H1 (cell line): ENCODE measurements around the gene APLN. TPM values are rescaled to one million over a fixed set of nuclear protein-coding genes. Genes with fewer than 3 reads are reported as not detected.

Source experiments
- EP300 ChIP-seq, 2 experiments: IDR thresholded peaks; 1 replicate in 1 of 2; 2 replicates in 1 of 2; pipeline ENCODE4 v1.6.1; 2011 to 2012; ENCODE audit warnings: low read depth in 2 of 2, low read length in 2 of 2, mild to moderate bottlenecking in 2 of 2, borderline replicate concordance in 1 of 2, inconsistent platforms in 1 of 2, moderate library complexity in 1 of 2
- MAX ChIP-seq: IDR thresholded peaks from 2 replicates; pipeline ENCODE4 v1.6.1; 2012; ENCODE audit warnings: inconsistent platforms
- NRF1 ChIP-seq: IDR thresholded peaks from 2 replicates; pipeline ENCODE4 v1.6.1; 2011; ENCODE audit warnings: mild to moderate bottlenecking, low read depth, low read length, improper control_type of control experiment
- RFX5 ChIP-seq: IDR thresholded peaks from 2 replicates; pipeline ENCODE4 v1.6.1; 2011; ENCODE audit warnings: low read depth, low read length, improper control_type of control experiment, borderline replicate concordance
- SUZ12 ChIP-seq: fragments of 200-600 bp; sonication (generic); IDR thresholded peaks from 2 replicates; pipeline ENCODE4 v1.6.1; 2012; ENCODE audit warnings: mild to moderate bottlenecking, inconsistent platforms, low read length, moderate library complexity, mixed read lengths
- TEAD4 ChIP-seq: IDR thresholded peaks from 2 replicates; pipeline ENCODE4 v1.6.1; 2012; ENCODE audit warnings: low read depth, low read length, inconsistent platforms, mixed read lengths
- USF2 ChIP-seq: IDR thresholded peaks from 2 replicates; pipeline ENCODE4 v1.6.1; 2011; ENCODE audit warnings: low read length, improper control_type of control experiment
- polyA plus RNA-seq, 7 experiments: library from polyadenylated mRNA; depleted of rRNA in 3 of 7; stranded (reverse) in 5 of 7; unstranded in 2 of 7; fragments of >200 nt in 5 of 7; fragments of 200-250 nt in 2 of 7; gene quantifications; 1 replicate in 5 of 7; 2 replicates in 1 of 7; 4 replicates in 1 of 7; pipeline versions ENCODE4 v1.2.1 to v1.2.3, GENCODE V29; 2011 to 2013; ENCODE audit warnings: missing spikeins in 2 of 7, mixed read lengths in 2 of 7
- total RNA-seq: library from RNA; stranded (reverse); fragmentation: NEBNext Ultra II Directional; extraction: Animal tissue kit (Norgen Biotek cat#: 25700); gene quantifications from 2 replicates; pipeline ENCODE4 v1.2.1, GENCODE V29; 2021
- TF ChIP-seq, protein P1 (sequence below), 3 experiments: IDR thresholded peaks; 1 replicate in 2 of 3; 2 replicates in 1 of 3; pipeline versions ENCODE4 v1.5.1 to v1.6.1; 2011; ENCODE audit warnings: low read length in 3 of 3, mild to moderate bottlenecking in 3 of 3, inconsistent platforms in 2 of 3, low read depth in 1 of 3, moderate library complexity in 1 of 3; ENCODE audit not compliant: insufficient read depth in 1 of 3; ENCODE audit errors: control extremely low read depth in 1 of 3

Gene APLN
- total and polyA plus RNA-seq, 2 of the 8 experiments (the other 6 are each of a cell fraction or from before 2014, with no cell fraction given): 1.1 to 1.8 TPM

DNA sequence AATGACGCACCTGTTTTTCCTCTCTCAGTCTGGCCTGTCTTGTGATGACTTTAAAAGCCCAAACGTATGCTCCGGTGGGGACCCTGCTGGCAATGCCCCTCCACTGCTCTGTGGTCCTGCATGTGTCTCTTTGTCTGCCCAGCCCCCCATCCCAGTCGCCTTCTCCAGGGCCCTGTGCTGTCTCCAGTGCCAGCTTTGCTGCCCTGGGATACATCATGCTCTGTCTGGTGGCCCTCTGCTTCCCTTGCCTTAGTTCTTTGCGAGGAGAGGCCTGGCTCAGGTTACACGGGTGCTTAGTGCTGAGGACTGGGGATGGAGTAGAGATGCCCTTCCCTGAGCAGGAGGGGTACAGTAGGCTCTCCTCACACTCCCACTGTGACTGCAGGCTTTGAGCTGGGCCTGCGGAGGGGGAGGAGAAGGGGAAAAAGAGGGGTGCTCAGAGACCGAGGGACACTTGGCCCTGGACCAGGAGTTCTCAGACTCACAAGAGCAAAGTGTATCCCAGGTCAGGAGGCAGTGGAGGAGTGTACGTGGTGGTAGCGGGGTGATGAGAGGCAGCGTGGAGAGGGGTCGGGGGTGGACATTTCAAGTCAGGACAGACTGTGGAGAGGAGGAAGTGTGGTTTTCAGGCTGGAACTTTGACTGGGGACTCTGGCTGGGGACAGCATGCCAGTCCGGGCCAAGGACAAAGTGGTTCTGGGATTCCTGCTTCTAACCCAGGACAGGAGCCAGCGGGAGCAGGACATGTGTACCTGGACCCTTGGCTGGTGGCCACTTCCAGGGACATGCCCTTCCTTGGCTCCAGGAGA, 2.8 kb downstream of the APLN start (continued):
- TF ChIP-seq, protein P1, sequence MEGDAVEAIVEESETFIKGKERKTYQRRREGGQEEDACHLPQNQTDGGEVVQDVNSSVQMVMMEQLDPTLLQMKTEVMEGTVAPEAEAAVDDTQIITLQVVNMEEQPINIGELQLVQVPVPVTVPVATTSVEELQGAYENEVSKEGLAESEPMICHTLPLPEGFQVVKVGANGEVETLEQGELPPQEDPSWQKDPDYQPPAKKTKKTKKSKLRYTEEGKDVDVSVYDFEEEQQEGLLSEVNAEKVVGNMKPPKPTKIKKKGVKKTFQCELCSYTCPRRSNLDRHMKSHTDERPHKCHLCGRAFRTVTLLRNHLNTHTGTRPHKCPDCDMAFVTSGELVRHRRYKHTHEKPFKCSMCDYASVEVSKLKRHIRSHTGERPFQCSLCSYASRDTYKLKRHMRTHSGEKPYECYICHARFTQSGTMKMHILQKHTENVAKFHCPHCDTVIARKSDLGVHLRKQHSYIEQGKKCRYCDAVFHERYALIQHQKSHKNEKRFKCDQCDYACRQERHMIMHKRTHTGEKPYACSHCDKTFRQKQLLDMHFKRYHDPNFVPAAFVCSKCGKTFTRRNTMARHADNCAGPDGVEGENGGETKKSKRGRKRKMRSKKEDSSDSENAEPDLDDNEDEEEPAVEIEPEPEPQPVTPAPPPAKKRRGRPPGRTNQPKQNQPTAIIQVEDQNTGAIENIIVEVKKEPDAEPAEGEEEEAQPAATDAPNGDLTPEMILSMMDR (IDR thresholded peaks at IDR 0.05; ENCODE audit: control extremely low read depth in 1 of 3, insufficient read depth in 1 of 3, low read depth in 1 of 3, low read length in 3 of 3): no peak
- TF ChIP-seq SUZ12: no peak
- TF ChIP-seq NRF1: no peak
- no peak for TF ChIP-seq RFX5
- no peak for TF ChIP-seq EP300 (IDR thresholded peaks at IDR 0.05; ENCODE audit: borderline replicate concordance in 1 of 2, low read depth in 2 of 2, low read length in 2 of 2)
- TF ChIP-seq USF2: no peak
- no peak for TF ChIP-seq TEAD4
- no peak for TF ChIP-seq MAX
